H4 (cell line): Measurements from ENCODE around the gene PHACTR1. TPM values are rescaled to one million over a fixed set of nuclear protein-coding genes. Genes with fewer than 3 reads are reported as not detected.

Source experiments
- DNase-seq: peaks from one replicate; pipeline ENCODE4 v3.0.0-alpha.2; 2015; ENCODE audit warnings: low spot score
- total RNA-seq: library from RNA; depleted of rRNA; stranded (reverse); fragments of >200 nt; shearing (Covaris generic); gene quantifications from 2 replicates; pipeline ENCODE4 v1.2.3, GENCODE V29; 2014

PHACTR1 gene
- total RNA-seq, 1 experiment from 2014 or later: 3.3 TPM

DNA sequence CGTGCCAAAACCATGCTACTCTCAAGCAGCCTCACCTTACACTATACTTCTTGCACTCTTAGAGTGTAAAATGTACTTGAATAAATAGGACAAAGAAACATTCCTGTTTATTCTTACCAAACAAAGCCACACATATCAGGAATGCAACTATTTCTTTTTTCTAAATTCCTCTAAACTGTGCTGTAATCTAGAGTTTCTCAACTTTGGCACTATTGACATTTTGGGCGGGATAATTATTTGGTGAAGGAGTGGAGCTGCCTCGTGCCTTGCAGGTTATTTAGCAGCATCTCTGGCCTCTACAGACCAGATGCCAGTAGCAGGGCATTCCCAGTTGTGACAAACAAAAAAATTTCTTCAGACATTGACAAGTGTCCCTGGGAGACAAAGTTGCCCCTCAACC, 86.9 kb downstream of the PHACTR1 start:
- no peak for DNase-seq

DNA sequence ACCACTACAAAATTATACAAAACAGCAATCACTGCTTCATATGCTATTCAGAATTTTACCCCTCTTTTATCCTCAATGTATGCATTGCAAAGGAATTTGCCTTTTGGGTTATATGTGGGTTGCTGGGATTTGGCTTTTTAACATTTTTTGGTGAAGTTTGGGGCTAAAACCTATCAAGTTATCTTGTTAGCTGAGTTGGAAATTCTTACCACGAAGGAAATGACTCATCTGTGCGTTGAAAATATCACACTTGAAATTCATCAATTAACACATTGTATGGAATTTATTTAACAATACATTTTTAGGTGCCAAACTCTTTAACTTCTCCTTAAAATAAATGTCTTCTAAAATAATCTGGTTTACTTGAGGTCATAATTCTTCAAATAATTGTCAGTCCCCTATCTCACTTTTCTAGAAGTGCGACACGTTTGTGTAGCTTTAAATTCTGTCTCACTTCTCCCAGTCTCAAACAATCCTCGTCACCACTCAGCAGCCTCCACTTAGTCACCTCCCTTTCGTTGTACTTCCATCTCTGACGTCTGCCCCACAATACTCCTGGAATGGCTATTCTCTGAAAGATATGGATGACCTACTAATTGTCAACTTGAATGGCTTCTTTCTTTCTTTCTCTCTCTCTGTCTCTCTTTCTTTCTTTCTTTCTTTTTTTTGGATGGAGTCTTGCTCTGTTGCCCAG, 88.5 kb downstream of the PHACTR1 start:
- peak; percentile 39 for DNase-seq

- DNase-seq: no peak
Observed at GRCh38 chr6:12806136-12806535, 89.6 kb downstream of the PHACTR1 start.

DNA sequence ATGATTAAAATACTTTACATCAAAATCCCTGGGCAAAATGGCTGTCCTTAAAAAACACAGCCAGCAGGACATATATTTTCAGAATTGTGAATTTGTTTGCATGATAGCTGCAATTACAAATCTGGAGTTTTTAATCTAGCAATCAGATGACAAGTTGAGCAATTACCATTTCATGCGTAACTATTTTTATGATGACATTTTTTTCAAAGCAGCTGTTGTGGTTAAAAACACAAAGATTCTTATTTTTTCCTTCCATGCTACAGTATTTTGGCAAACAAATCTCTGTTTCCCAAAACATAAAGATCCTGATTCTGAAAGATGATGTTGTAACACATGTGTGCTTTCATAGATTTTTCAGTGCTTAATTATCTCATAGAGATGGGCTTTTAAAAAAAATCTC, 90.2 kb downstream of the PHACTR1 start:
- DNase-seq: no peak

DNA sequence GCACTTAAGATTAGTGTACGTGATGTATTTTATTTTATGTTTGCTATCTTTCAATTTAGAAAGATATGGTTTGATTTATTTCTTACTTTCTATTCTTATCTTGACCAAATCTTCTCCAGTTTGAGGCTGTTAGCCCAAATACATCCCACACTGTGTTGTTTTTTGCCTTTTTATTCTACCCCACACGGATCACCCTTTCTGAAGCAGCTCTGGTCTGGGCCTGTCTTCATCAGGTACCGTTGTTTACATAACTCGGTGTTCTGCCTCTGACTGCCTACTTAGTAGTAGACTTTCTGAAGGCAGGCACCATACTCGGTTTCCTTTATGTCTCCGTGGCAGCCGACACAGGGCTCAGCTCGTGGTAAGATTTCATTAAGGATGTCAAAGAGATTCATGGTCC, 95.0 kb downstream of the PHACTR1 start:
- no peak for DNase-seq

DNA sequence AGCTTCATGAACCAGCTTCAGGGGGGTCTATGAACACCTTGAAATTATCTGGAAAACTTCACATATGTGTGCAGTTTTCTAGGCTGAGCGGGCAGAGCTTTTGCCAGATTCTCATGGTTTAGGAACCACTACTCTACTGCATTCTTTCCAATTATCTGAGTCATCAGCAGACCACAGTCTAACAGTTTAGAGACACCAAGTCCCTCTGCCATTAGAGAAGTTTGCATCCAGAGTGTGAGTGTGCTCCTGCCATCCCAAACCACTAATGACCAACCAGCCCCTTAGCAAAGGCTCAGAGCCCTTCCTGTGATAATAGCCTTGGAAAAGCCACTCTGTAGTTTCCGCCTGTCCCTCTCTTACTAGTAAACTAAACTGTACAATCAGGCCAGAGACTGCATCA, 96.8 kb downstream of the PHACTR1 start:
- peak; percentile 81 for DNase-seq

GRCh38 chr6:12814015-12814414, 97.4 kb downstream of the PHACTR1 start:
- no peak for DNase-seq

DNA sequence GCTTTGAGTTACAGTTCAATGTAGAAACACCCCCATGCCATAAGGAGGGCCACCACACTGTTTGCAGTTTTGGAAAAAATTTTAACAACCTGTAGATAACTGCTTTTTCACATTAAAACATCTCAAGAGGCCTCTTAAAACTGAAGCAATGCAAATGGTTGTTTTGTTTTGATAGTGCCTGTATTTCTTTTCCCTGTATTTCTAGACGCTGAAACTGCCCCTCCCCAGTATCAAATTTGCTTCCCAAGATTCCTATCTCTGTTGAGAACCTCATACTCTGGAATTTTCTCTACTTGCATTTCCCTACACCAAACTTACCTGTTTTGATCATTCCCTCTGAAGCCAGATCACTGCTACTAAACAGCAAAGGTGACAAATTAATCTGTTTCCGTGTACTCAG, 98.5 kb downstream of the PHACTR1 start:
- no peak for DNase-seq

DNA sequence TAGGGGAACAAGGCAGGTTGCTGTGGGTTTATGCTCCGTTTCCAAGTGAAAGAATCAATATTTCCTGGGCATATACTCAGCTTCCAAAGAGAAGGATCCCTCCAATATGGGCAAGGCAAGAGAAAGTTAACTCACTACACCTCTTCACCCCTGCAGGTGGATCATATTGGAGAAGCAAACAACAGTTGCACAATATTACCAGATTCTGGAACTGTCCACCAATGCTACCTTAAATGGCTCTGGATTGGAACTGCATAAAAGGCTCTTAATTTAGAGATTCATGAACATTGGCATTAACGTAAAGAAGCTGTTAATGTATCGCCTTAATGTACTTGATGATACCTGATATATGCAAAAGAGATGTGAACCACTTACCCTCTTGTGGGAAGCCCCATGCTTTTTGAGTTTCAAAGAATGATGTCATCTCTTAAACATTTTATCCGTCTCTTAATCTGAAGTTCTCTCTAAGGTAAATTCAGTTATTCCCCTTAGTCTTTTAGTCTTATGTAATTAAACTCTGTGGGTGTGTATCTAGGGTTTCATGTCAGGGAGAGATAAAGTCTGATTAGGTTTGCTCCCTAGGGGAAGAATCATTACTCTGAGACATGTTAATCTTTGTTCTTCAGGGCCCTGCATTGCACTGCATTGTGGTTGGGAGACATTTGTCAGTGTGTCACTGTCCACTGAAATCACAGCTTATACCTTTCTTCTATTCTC, 99.5 kb downstream of the PHACTR1 start:
- DNase-seq: no peak

GRCh38 chr6:12818324-12818723, 101.8 kb downstream of the PHACTR1 start:
- DNase-seq: no peak

DNA sequence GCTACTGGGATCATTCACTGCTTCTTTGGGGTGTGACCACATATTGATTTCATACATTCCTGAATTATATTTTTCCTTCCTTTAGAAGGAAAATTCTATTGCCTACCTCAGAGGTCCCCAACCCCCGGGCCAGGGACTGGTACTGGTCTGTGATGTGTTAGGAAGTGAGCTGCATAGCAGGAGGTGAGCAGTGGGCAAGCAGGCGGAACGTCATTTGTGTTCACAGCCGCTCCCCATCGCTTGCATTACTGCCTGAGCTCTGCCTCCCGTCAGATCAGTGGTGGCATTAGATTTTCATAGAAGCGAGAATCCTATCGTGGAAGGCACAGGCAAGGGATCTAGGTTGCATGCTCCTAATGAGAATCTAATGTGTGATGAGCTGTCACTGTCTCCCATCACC, 107.3 kb downstream of the PHACTR1 start:
- no peak for DNase-seq

- no peak for DNase-seq
Observed at GRCh38 chr6:12826584-12826983, 110.0 kb downstream of the PHACTR1 start.

GRCh38 chr6:12827921-12828320, 111.4 kb downstream of the PHACTR1 start:
- DNase-seq: no peak

DNA sequence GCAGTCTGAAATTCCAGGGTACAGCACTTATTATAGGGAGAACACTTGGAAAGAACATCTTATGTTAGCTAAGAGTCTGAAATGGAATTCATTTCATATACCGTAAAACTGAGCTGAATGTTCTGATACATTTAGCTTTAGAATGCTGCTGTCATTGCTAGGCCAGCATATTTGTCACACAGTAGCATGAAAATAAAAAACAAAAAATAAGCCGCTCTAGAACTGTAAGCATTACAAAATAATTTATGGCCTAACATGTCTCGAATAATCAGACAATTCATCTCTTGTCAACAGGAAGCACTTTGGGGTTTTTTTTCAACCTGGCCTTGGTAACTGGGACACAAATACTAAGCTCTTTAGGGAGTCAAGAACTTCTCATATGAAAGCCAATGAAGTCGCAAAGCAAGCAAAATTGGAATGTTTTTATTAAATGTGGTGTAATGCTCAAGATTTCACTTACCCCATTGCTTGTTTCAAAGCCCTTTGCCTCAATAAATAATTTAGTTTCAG, 115.7 kb downstream of the PHACTR1 start:
- no peak for DNase-seq

DNA sequence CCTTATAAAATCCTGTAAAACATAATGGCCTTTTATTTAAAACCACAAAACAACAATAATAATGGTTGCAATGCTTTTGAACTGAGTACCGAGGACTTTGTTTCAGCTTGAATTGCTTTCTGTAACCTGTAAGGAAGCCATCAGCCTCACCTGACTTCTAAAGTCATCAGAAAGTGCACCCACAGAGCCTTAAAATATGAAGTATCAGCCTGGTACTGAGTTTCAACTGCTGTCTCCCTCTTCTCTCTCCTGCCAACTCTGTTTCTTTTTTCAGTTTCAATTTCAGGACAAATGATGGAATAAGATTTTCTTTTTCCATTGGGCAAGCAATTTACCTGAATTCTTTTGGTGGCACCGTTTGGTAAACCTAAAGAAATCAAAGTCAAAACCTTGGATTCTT, 119.4 kb downstream of the PHACTR1 start:
- no peak for DNase-seq

DNA sequence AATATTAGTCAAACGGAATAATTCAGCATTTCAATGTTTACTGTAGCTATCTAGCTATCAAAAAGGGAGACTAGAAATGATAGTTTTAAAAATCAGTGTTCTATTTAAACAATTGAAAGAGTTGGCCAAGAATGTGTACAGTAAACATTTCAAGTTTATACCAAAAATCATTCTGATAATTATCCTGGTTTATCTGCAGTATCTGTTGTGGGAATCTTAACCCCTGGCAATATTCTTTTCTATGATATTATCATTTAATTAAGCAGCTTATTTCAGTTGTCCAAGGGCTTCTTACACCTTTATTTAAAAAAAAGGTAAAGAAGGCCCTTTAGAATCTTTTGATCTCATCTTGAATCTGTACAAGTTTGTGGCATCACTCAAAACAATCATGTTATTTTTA, 125.1 kb downstream of the PHACTR1 start:
- no peak for DNase-seq

- DNase-seq: no peak
Observed at GRCh38 chr6:12842114-12842513, 125.5 kb downstream of the PHACTR1 start.

DNA sequence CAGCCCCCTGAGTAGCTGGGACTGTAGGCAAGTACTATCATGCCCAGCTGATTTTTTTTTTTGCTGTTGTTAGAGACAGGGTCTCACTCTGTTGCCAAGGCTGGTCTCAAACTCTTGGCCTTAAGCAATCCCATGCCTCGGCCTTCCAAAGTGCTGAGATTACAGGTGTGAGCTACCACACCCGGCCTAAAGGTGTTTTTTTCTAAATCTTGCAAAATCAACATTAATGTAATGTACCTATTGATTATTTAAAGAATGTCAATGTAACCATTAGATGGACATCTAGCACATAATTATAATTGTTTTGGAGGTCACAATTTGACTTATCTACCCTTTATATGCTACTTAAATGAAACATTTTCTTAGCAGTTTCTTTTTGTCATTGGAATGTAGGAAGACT, 126.1 kb downstream of the PHACTR1 start:
- no peak for DNase-seq

- peak; percentile 29 for DNase-seq
Observed at GRCh38 chr6:12844284-12845223, 128.0 kb downstream of the PHACTR1 start.

DNA sequence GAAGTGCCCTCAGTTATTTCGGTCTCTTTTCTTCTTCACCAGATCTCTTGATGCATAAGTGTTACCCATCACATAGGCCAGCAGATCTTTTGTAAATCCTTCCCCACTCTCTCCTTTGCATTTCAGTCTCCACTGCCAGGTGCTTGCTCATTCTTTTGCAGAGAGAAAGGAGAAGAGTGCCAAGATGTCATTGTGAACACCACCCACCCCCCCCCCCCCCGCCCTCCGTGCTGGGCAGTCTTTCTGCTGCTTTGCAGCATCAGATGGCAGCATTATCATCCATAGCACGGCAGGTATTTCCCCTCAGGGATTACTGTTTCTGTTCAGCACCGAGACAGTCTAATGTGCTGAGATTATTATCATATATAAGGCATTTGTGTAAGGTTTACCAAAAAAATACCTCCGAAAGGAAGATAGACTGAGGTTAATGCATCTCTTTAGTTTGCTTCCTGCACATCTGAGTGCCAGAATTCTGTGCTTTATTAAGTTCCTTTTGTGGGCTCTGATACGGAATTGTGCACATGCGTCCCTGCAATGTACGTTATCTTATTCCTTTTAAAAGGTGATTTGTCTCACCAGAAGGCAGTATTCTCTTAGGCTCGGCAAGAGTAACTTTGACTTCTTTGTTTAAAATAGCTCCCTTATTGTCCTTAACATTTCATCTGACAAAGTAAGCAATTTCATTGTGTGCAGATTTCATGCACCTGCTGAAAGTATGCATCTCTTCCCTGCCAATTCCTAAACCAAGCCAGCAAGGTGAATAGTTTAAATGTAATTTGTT, 128.8 kb downstream of the PHACTR1 start:
- no peak for DNase-seq
